ENCODE results near the gene MYH1. TPM values are rescaled to one million over a fixed set of nuclear protein-coding genes. Genes with fewer than 3 reads are reported as not detected.

Gene MYH1
- total RNA-seq, 1 experiment from 2014 or later = not detected

Other genes starting within 250 kb of the MYH1 start
- not detected in 2 replicates for gene MYH13, start 145.5 kb downstream of the MYH1 start, total RNA-seq (2014; rRNA removed; shearing (Covaris generic); ENCODE audit: low replicate concordance)
- gene MYH8, start 96.6 kb downstream of the MYH1 start, total RNA-seq (2014; rRNA removed; shearing (Covaris generic); ENCODE audit: low replicate concordance) = not detected in 2 replicates
- not detected in 2 replicates for gene MYH4, start 49.0 kb downstream of the MYH1 start, total RNA-seq (2014; rRNA removed; shearing (Covaris generic); ENCODE audit: low replicate concordance)
- gene MYH2, start 31.1 kb upstream of the MYH1 start, total RNA-seq (2014; rRNA removed; shearing (Covaris generic); ENCODE audit: low replicate concordance) = not detected in 2 replicates
- 1.0 and 1.7 TPM in 2 replicates for gene MYH3, start 138.8 kb upstream of the MYH1 start, total RNA-seq (2014; rRNA removed; shearing (Covaris generic); ENCODE audit: low replicate concordance)
- gene SCO1, start 179.0 kb upstream of the MYH1 start, total RNA-seq (2014; rRNA removed; shearing (Covaris generic); ENCODE audit: low replicate concordance) = 39.7 and 51.5 TPM in 2 replicates
- gene ADPRM, start 179.1 kb upstream of the MYH1 start, total RNA-seq (2014; rRNA removed; shearing (Covaris generic); ENCODE audit: low replicate concordance) = 4.7 and 7.8 TPM in 2 replicates
- gene TMEM220, start 211.5 kb upstream of the MYH1 start, total RNA-seq (2014; rRNA removed; shearing (Covaris generic); ENCODE audit: low replicate concordance) = not detected in 2 replicates